Hematopoietic multipotent progenitor cell treated with erythropoietin and hydrocortisone succinate and interleukin-3 and kit ligand, for 15 days (in vitro differentiated cells): ENCODE measurements around the gene LANCL2.

Source experiments
- DNase-seq: peaks from one replicate; pipeline ENCODE4 v3.0.0-alpha.2; 2015; ENCODE audit warnings: low spot score

Gene LANCL2

GRCh38 chr7:55438085-55438756 lies 73.1 kb downstream of the LANCL2 start:
- DNase-seq: no peak

GRCh38 chr7:55438757-55439525 lies 73.8 kb downstream of the LANCL2 start:
- no peak for DNase-seq

GRCh38 chr7:55439627-55440026 lies 74.5 kb downstream of the LANCL2 start:
- DNase-seq: no peak

- no peak for DNase-seq
These were observed 75.0 kb downstream of the LANCL2 start for GRCh38 chr7:55440040-55440690.

- no peak for DNase-seq
These were observed 75.9 kb downstream of the LANCL2 start for GRCh38 chr7:55441002-55441401.

GRCh38 chr7:55441774-55442522 lies 76.8 kb downstream of the LANCL2 start:
- DNase-seq: no peak

GRCh38 chr7:55444786-55445185 lies 79.6 kb downstream of the LANCL2 start:
- DNase-seq: no peak

GRCh38 chr7:55448526-55448925 lies 83.4 kb downstream of the LANCL2 start:
- DNase-seq: no peak

- no peak for DNase-seq
These were observed 84.3 kb downstream of the LANCL2 start for GRCh38 chr7:55449205-55449991.

- no peak for DNase-seq
These were observed 84.9 kb downstream of the LANCL2 start for GRCh38 chr7:55449992-55450535.

GRCh38 chr7:55452971-55453370 lies 87.8 kb downstream of the LANCL2 start:
- DNase-seq: no peak

GRCh38 chr7:55457801-55458200 lies 92.7 kb downstream of the LANCL2 start:
- no peak for DNase-seq

GRCh38 chr7:55458351-55458750 lies 93.2 kb downstream of the LANCL2 start:
- DNase-seq: no peak

GRCh38 chr7:55463686-55464262 lies 98.6 kb downstream of the LANCL2 start:
- DNase-seq: no peak

GRCh38 chr7:55464422-55464821 lies 99.3 kb downstream of the LANCL2 start:
- DNase-seq: no peak

- no peak for DNase-seq
These were observed 100.6 kb downstream of the LANCL2 start for GRCh38 chr7:55465691-55466090.

GRCh38 chr7:55467047-55467593 lies 102.0 kb downstream of the LANCL2 start:
- DNase-seq: no peak

- no peak for DNase-seq
These were observed 103.4 kb downstream of the LANCL2 start for GRCh38 chr7:55468495-55468894.

- no peak for DNase-seq
These were observed 104.1 kb downstream of the LANCL2 start for GRCh38 chr7:55469271-55469681.

- no peak for DNase-seq
These were observed 104.6 kb downstream of the LANCL2 start for GRCh38 chr7:55469721-55470120.

GRCh38 chr7:55470261-55470660 lies 105.1 kb downstream of the LANCL2 start:
- DNase-seq: no peak
